Activated naive CD4-positive, alpha-beta T cell treated with anti-CD3 and anti-CD28 coated beads, Interleukin-2, amount 50 U/mL, for 24 hours (primary cell): Measurements from ENCODE around the gene ATP4A.

ENCODE experiments used
- H3K27ac Mint-ChIP-seq: one replicate; pipeline ENCODE4 v1.8.0; 2021; ENCODE audit warnings: mild to moderate bottlenecking, mixed read lengths
- H3K27me3 Mint-ChIP-seq: one replicate; pipeline ENCODE4 v1.8.0; 2021; ENCODE audit warnings: mixed read lengths
- H3K36me3 Mint-ChIP-seq: one replicate; pipeline ENCODE4 v1.8.0; 2021; ENCODE audit warnings: mixed read lengths
- H3K4me1 Mint-ChIP-seq: one replicate; pipeline ENCODE4 v1.8.0; 2021; ENCODE audit warnings: mixed read lengths
- H3K4me3 Mint-ChIP-seq: one replicate; pipeline ENCODE4 v1.8.0; 2021; ENCODE audit warnings: mild to moderate bottlenecking, mixed read lengths
- H3K9me3 Mint-ChIP-seq: one replicate; pipeline ENCODE4 v1.8.0; 2021; ENCODE audit warnings: mixed read lengths

The ATP4A gene

DNA sequence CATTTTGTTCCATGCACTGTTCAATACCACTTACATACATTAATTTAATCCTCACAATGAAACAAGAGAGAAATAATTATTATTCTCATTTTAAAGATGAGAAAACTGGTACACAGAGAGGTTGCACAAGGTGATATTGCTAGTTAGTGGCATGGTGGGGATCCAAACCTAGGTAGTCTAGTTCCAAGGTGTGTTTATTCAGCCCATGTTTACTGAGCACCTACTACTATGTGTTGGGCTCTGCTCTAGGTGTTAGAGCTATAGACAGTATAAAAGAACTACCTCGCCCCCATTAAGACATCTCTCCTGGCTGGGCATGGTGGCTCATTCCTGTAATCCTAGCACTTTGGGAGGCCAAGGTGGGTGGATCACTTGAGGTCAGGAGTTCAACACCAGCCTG is 19.3 kb upstream of the ATP4A start:
- H3K27me3 Mint-ChIP-seq = peaks cover 4% of the 10 kb centered on the region
- no peak overlapping the region for H3K4me3 Mint-ChIP-seq
- H3K27ac Mint-ChIP-seq = no peak overlapping the region
- H3K9me3 Mint-ChIP-seq = no peaks in the 10 kb centered on the region
- no peaks in the 10 kb centered on the region for H3K36me3 Mint-ChIP-seq
- no peaks in the 10 kb centered on the region for H3K4me1 Mint-ChIP-seq

DNA sequence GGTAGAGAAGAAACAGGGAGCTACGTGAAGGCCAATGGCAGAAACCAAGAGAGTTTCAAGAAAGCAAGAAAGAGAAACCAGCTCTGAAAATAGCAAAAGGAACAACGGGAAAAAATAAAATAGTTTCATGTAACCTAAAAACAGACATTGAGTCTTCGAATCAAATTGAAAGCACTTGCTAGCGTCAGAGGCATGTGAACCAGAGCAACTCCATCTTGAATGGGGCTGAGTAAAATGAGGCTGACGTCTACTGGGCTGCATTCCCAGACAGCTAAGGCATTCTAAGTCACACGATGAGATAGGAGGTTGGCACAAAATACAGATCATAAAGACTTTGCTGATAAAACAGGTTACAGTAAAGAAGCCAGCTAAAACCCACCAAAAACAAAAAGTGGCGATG is 15.2 kb upstream of the ATP4A start:
- Mint-ChIP-seq H3K27me3 (peaks cover 4% of the 10 kb centered on the region), H3K4me1 (no peaks in the 10 kb centered on the region), H3K4me3 (no peak overlapping the region), H3K36me3 (peaks cover 12% of the 10 kb centered on the region), H3K9me3 (peaks cover 17% of the 10 kb centered on the region), H3K27ac (no peak overlapping the region)

DNA sequence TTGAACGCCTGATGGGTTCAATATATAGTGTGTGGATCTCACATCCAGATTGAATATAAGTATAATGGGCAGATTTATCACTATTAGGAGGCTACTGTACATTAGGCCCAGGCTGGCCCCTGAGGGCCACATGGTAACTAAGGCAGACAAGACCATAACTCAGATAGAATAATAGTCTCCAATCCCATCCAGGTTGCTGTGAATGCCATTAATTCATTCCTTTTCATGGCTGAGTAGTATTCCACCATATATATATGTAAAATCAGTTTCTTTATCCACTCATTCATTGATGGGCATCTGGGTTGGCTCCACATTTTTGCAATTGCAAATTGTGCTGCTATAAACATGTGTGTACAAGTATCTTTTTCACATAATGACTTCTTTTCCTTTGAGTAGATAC is 14.5 kb upstream of the ATP4A start:
- peaks cover 12% of the 10 kb centered on the region for H3K36me3 Mint-ChIP-seq
- H3K9me3 Mint-ChIP-seq = peaks cover 17% of the 10 kb centered on the region
- no peak overlapping the region for H3K4me3 Mint-ChIP-seq
- H3K27me3 Mint-ChIP-seq = peaks cover 4% of the 10 kb centered on the region
- H3K4me1 Mint-ChIP-seq = no peaks in the 10 kb centered on the region
- no peak overlapping the region for H3K27ac Mint-ChIP-seq

DNA sequence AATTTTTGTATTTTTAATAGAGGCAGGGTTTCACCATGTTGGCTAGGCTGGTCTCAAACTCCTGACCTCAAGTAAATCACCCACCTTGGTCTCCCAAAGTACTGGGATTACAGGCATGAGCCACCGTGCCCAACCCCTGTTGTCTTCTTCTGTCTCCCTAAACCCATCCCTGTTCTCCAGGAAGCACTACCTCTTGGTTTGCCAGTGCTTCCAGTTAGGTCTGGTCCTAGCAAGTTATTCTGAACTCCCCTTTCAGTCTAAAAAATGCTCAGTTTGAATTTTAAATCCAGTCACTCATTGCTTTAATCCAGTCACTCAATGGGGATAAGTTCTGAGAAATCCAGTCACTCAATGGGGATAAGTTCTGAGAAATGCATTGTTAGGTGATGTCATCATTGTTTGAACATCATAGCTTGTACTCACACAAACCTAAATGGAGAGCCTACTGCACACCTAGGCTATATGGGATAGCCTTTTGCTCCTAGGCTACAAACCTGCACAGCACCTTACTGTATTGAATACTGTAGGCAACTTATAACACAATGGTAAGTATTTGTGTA is 8.0 kb upstream of the ATP4A start:
- H3K4me1 Mint-ChIP-seq = no peaks in the 10 kb centered on the region
- H3K9me3 Mint-ChIP-seq = peaks cover 11% of the 10 kb centered on the region
- H3K36me3 Mint-ChIP-seq = peaks cover 6% of the 10 kb centered on the region
- no peak overlapping the region for H3K27ac Mint-ChIP-seq
- peaks cover 5% of the 10 kb centered on the region for H3K27me3 Mint-ChIP-seq
- H3K4me3 Mint-ChIP-seq = no peak overlapping the region

DNA sequence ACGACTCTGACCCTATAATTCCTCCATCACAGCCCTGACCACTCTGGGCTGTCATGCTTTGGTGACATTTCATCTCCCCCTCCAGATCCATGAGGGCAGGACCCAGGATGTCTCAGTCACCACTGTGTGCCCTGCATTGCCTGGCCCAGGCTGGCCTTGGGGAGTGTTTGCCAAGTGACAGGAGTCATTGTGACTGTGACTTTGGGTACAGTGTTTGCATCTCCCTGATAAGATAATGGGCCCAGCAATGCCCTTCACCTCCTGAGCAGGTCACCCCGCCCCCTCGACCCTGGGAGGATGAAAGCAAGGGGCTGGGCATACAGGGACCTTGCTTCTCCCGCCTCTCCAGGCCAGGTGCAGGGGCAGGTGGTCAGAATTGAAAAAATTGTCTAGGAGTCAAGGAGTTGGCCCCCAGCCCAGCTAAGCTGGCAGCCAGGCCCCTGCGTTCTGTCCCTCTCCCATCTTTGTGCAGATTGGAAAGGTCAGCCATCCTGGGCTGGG is 5.9 kb upstream of the ATP4A start:
- no peaks in the 10 kb centered on the region for H3K36me3 Mint-ChIP-seq
- H3K9me3 Mint-ChIP-seq = no peaks in the 10 kb centered on the region
- H3K27ac Mint-ChIP-seq = no peak overlapping the region
- H3K4me3 Mint-ChIP-seq = no peak overlapping the region
- peaks cover 6% of the 10 kb centered on the region for H3K27me3 Mint-ChIP-seq
- no peaks in the 10 kb centered on the region for H3K4me1 Mint-ChIP-seq

DNA sequence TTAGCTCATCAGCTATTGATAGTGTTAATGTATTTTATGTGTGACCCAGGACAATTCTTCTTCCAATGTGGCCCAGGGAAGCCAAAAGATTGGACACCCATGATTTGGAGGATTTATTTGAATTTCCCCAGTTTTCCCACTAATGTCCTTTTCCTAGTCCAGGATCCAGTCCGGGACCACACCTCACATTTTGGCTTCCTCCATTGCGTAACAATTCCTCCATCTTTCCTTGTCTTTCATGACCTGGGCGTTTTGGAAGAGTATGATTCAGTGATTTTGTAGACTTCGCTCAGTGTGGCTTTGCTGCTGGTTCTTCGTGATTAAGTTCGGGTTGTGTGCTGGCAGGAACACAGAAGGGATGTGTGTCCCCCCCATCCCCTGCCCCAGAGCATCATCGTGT is 3.3 kb upstream of the ATP4A start:
- peaks cover 17% of the 10 kb centered on the region for H3K27me3 Mint-ChIP-seq
- H3K36me3 Mint-ChIP-seq = peaks cover 2% of the 10 kb centered on the region
- no peak overlapping the region for H3K4me3 Mint-ChIP-seq
- no peak overlapping the region for H3K27ac Mint-ChIP-seq
- H3K9me3 Mint-ChIP-seq = no peaks in the 10 kb centered on the region
- H3K4me1 Mint-ChIP-seq = no peaks in the 10 kb centered on the region

DNA sequence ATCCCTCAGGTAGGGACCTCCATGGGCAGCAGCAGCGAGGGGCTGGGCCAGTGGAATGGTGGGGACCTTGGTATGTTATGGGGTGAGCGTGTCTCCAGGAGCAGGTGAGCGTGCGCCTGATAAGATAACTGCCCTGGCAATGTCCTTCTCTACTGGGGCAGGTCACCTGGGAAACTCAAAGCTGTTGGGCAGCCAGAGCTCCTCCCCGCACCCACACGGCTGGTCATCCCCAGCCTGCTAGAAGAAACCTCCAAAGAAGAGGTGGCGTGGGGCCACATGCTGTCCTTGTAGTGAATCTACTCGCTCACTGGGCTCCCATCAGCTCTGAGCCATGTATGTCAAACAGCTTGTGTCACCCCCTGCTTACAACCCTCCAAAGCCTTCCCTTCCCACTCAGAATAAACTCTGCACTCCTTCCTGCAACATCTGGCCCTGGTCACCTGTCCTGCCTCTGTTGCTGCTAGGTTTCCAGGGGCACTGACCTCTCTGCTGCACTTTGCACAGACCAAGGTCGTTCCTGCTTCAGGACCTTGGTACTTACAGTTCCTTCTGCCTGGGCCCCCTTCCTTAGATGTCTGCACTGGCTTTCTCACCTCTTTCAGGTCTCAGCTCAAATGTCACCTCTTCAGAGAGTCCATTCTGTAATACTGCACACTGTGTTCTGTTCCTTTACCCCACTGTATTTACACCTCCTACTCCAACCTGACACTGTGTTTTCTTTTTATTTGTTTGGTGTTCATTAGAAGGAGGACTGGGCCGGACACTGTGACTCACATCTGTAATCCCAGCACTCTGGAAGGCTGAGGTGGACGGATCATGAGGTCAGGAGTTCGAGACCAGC is 1.8 kb upstream of the ATP4A start:
- H3K4me3 Mint-ChIP-seq = no peak overlapping the region
- H3K27ac Mint-ChIP-seq = no peak overlapping the region
- H3K27me3 Mint-ChIP-seq = peaks cover 28% of the 10 kb centered on the region
- H3K9me3 Mint-ChIP-seq = no peaks in the 10 kb centered on the region
- peaks cover 2% of the 10 kb centered on the region for H3K36me3 Mint-ChIP-seq
- H3K4me1 Mint-ChIP-seq = no peaks in the 10 kb centered on the region

DNA sequence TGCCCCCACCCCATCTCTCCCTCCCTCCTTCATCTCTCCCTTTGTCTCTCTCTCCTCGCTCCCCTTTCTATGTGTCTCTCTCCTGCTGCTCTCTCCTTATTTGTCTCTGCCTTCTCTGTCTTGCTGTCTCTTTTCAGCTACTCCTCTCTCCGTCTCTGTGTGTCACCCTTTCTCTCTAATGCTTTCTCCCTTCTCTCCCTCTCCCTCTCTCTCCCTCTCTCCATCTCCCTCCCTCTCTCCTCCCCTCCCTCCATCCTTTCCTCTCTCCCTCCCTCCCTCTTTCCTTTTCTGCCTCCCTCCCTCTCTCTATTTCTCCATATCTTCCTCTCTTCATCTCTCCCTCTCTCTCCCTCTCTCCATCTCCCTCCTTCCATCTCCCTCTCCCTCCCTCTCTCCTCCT is 682 bp downstream of the ATP4A start:
- Mint-ChIP-seq H3K4me1 (peaks cover 4% of the 10 kb centered on the region), H3K36me3 (peaks cover 2% of the 10 kb centered on the region), H3K4me3 (no peak overlapping the region), H3K9me3 (no peaks in the 10 kb centered on the region), H3K27me3 (peaks cover 35% of the 10 kb centered on the region), H3K27ac (no peak overlapping the region)

DNA sequence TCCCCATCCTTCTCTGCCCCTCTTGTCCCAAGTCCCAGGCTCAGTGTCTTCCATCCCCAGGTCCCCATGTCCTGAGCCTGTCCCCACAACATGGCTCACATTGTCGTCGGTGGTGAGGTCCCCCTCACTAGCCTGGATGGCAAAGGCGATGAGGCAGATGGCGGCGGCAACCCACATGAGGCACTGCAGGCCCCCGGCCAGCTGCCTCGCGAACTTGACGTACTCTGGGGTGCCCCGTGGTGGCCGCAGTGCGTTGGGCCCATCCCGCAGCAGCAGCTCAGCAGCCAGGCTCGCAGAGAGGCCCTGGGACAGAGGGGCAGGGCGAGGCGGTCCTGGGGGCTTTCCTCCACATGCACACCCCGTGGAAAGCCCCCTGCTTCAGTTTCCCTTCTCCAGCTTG is 1.1 kb downstream of the ATP4A start:
- H3K9me3 Mint-ChIP-seq = no peaks in the 10 kb centered on the region
- peaks cover 2% of the 10 kb centered on the region for H3K36me3 Mint-ChIP-seq
- no peak overlapping the region for H3K27ac Mint-ChIP-seq
- H3K4me3 Mint-ChIP-seq = no peak overlapping the region
- H3K4me1 Mint-ChIP-seq = peaks cover 5% of the 10 kb centered on the region
- peaks cover 36% of the 10 kb centered on the region for H3K27me3 Mint-ChIP-seq

DNA sequence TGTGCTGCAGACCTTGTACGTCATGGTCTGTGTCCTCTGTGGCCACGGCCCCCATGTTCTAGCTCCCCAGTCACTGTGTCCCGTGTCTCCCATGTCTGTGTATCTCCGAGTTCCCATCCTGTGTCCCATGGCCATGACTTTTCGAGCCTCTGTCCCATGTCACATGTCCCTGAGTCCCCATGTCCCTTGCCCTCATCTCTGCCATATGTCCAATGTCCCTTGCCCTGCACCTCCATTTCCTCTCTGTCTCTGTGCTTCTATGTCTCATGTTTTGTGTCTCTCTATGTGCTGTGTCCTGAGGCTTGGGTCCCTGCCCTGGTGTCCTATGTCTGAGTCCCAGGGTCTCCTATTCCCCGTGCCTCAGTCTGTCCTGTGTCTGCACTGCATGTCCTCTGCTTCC is 2.0 kb downstream of the ATP4A start:
- Mint-ChIP-seq H3K27me3 (peaks cover 35% of the 10 kb centered on the region), H3K27ac (no peak overlapping the region), H3K4me3 (no peak overlapping the region), H3K36me3 (peaks cover 2% of the 10 kb centered on the region), H3K4me1 (peaks cover 9% of the 10 kb centered on the region), H3K9me3 (no peaks in the 10 kb centered on the region)

DNA sequence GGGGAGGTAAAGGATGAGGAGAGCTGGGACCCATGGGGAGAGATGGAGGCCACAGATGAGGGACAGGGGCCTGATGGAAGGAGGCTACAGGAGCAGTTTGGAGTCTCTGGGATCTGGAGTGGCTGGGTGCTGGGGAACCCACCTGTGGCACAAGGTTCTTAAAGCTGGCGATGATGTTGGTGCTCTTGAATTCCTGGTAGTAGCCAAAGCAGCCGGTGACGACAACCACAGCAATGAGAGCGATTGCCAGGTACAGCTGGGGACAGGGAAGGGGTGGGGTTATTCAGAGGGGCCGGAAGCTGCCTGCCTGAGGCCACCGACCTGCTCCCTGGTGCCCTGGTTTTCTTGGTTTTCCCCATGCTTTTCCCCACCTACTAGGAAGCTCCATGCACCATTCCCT is 2.8 kb downstream of the ATP4A start:
- H3K27ac Mint-ChIP-seq = no peak overlapping the region
- H3K27me3 Mint-ChIP-seq = peaks cover 35% of the 10 kb centered on the region
- peaks cover 2% of the 10 kb centered on the region for H3K36me3 Mint-ChIP-seq
- H3K4me1 Mint-ChIP-seq = peaks cover 9% of the 10 kb centered on the region
- H3K4me3 Mint-ChIP-seq = no peak overlapping the region
- no peaks in the 10 kb centered on the region for H3K9me3 Mint-ChIP-seq

DNA sequence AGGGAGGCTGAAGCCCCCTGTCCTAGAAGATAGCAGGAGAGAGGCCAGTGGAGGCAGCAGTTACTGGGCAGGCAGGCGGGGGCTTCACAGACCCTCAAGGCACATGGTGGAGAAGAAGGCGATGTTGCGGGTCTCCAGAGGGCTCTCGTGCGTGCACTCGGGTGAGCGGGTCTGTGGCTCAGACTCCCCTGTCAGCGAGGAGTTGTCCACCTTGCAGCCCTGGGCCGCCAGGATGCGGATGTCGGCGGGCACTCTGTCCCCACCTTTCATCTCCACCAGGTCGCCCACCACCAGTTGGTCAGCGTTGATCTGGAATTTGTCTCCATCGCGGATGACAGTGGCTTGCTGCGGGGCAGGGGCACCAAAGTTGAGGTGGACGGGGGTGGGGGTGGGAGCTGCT is 3.2 kb downstream of the ATP4A start:
- H3K27me3 Mint-ChIP-seq = peaks cover 34% of the 10 kb centered on the region
- no peak overlapping the region for H3K4me3 Mint-ChIP-seq
- H3K27ac Mint-ChIP-seq = no peak overlapping the region
- H3K4me1 Mint-ChIP-seq = peaks cover 9% of the 10 kb centered on the region
- H3K36me3 Mint-ChIP-seq = peaks cover 2% of the 10 kb centered on the region
- H3K9me3 Mint-ChIP-seq = no peaks in the 10 kb centered on the region

DNA sequence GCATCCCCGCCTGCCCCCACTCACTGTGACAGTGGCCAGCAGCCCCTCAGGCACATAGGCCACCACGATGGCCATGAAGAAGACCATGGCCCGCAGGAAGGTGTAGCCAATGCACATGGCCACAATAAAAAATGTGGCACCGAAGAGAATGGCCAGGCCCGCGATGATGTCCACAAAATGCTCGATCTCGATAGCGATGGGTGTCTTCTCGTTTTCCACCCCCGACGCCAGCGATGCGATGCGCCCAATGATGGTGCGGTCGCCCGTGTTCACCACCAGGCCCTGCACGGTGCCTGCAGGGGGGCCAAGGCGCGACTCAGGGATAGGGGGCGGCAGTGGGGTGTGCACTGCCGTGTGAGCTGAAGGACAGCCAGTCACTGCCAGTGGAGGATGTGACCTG is 3.7 kb downstream of the ATP4A start:
- Mint-ChIP-seq H3K36me3 (peaks cover 2% of the 10 kb centered on the region), H3K27me3 (peaks cover 34% of the 10 kb centered on the region), H3K27ac (no peak overlapping the region), H3K4me3 (no peak overlapping the region), H3K9me3 (no peaks in the 10 kb centered on the region), H3K4me1 (peaks cover 9% of the 10 kb centered on the region)

DNA sequence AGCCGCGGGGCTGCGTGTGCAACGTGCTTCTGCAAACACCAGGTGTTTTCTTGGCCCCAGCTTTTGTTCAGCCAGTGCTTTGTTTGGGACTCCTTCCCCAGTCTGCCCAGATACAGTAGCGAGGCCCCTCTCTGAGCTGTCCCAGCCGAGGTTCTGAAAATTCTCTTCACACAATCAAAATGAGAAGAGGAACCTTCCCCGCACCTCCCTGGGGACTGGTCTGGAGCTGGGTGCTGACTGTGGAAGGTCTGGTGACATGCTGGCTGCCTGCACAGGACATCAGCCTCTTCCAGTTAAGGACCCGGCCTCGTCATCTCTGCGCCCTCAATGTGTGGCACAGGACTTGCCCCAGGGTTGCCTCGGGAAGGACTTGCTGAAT is 4.2 kb downstream of the ATP4A start:
- H3K9me3 Mint-ChIP-seq = no peaks in the 10 kb centered on the region
- peaks cover 2% of the 10 kb centered on the region for H3K36me3 Mint-ChIP-seq
- H3K4me3 Mint-ChIP-seq = no peak overlapping the region
- H3K27me3 Mint-ChIP-seq = peaks cover 34% of the 10 kb centered on the region
- peaks cover 9% of the 10 kb centered on the region for H3K4me1 Mint-ChIP-seq
- peak overlapping the region; percentile 26 for H3K27ac Mint-ChIP-seq

DNA sequence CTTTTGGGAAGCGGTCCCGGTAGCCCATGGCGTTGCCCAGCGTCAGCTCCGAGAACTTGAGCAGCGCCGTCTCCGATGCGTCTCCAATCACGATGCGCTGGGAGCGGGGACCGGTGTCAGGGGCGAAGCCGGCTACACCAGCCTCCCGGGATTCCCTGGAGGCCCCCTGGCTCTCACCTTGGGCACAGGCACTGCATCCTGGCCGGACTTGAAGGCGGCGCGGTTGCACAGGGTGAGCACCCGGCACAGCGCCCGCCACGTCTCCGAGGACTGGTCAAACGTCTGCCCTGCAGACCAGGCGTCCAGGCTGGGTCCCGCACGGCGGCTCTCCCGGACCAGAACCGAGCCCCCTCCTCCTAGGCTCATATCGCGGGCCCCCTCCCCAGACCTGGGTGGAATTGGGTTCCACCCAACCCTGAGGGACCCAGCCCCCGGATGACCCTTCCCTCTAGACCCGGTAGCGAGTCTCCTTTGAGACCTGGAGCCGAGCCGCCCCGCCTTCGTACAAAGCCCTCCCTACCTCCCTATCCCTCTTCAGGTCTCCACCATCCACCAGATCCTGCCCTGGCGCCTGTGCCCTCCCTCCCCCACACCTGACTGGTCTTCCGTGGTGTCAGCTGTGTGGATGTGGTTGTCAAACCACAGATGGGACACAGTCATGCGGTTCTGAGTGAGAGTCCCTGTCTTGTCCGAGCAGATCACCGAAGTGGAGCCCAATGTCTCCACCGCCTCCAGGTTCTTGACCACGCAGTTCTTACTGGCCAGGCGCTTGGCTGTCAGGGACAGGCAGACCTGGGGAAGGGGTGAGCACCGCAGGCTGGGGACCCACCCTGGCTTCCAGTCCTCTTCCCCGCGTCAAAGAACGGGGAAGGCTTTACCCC is 4.8 kb downstream of the ATP4A start:
- H3K4me1 Mint-ChIP-seq = peaks cover 9% of the 10 kb centered on the region
- no peaks in the 10 kb centered on the region for H3K9me3 Mint-ChIP-seq
- H3K27me3 Mint-ChIP-seq = peaks cover 31% of the 10 kb centered on the region
- no peak overlapping the region for H3K27ac Mint-ChIP-seq
- H3K36me3 Mint-ChIP-seq = peaks cover 2% of the 10 kb centered on the region
- no peak overlapping the region for H3K4me3 Mint-ChIP-seq
